ENCODE data around the gene CYTH1. TPM values are rescaled to one million over a fixed set of nuclear protein-coding genes. Genes with fewer than 3 reads are reported as not detected.

CYTH1 gene
- total RNA-seq, 1 donor from 2014 or later = 28.9 TPM

GRCh38 chr17:78804777-78805176 lies 22.7 kb upstream of the CYTH1 start:
- H3K27ac ChIP-seq (replicated peaks) = peak overlapping the region; percentile 73
- H3K9me3 ChIP-seq (replicated peaks) = no peaks in the 10 kb centered on the region
- no peak overlapping the region for H3K4me3 ChIP-seq
- H3K4me1 ChIP-seq = peaks cover 24% of the 10 kb centered on the region
- no peak for DNase-seq
- TF ChIP-seq, protein P1, sequence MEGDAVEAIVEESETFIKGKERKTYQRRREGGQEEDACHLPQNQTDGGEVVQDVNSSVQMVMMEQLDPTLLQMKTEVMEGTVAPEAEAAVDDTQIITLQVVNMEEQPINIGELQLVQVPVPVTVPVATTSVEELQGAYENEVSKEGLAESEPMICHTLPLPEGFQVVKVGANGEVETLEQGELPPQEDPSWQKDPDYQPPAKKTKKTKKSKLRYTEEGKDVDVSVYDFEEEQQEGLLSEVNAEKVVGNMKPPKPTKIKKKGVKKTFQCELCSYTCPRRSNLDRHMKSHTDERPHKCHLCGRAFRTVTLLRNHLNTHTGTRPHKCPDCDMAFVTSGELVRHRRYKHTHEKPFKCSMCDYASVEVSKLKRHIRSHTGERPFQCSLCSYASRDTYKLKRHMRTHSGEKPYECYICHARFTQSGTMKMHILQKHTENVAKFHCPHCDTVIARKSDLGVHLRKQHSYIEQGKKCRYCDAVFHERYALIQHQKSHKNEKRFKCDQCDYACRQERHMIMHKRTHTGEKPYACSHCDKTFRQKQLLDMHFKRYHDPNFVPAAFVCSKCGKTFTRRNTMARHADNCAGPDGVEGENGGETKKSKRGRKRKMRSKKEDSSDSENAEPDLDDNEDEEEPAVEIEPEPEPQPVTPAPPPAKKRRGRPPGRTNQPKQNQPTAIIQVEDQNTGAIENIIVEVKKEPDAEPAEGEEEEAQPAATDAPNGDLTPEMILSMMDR (IDR thresholded peaks at IDR 0.05; ENCODE audit: borderline replicate concordance) = no peak
- H3K36me3 ChIP-seq = peaks cover 80% of the 10 kb centered on the region
- H3K27me3 ChIP-seq (ENCODE audit: low read depth) = no peaks in the 10 kb centered on the region
- intact Hi-C loops (cut with micrococcal nuclease) = no loop called here

DNA sequence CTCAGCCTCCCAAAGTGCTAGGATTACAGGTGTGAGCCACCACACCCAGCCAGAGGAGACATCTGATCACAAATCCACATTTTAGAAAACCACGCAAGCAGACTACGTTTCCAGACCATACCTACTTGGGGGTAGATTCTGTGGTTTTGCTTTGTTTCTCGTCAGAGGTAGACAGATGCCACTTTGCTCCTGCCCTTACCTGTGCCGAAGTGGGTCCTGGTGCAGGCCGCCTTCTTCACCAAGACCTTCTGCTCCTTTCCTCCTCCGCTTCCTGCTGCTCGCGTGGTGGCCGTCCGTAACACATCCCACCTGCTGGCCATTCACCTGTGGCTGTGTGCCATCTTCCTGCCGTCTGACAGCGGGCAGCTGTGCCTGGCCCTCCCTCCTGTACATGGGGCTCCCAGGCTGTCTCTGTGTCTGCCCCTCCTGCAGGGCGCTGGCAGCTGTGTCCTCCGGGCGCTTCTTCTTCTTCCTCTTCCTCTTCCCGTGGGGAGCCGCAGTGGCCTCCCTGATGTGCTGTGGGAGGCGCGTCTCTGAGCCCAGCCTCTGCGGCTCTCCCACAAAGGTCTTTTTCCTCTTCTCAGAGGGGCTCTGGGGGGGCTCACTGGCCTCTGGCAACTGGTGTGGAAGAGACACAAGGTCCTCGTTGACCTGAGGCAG lies 21.2 kb upstream of the CYTH1 start:
- TF ChIP-seq, protein P1 (IDR thresholded peaks at IDR 0.05; ENCODE audit: borderline replicate concordance) = no peak
- Histone ChIP-seq H3K27me3 (ENCODE audit: low read depth) (no peaks in the 10 kb centered on the region), H3K4me1 (peaks cover 24% of the 10 kb centered on the region), H3K9me3 (replicated peaks) (no peaks in the 10 kb centered on the region), H3K36me3 (peaks cover 78% of the 10 kb centered on the region), H3K4me3 (no peak overlapping the region), H3K27ac (replicated peaks) (no peak overlapping the region)
- no peak for DNase-seq
- intact Hi-C loops (cut with micrococcal nuclease) = no loop called here

DNA sequence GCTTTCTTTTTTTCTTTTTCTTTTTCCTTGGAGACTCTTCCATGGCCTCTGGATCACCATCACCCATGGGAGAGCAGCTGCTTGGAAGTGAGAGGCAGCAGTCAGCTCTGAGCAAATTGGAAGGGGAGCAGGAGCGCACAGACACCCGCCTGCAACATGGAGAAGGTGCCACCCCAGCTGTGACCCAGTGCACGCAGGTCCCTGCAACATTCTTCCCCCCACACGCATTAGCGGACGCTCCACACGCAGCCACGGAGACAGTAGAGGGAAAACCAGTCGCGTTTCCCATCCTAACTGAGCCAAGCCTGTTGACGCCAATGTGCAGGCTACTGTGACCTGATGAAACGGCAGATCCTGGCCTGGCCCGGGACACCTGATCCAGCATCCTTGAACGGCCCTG lies 20.4 kb upstream of the CYTH1 start:
- H3K4me3 ChIP-seq = no peak overlapping the region
- peaks cover 30% of the 10 kb centered on the region for H3K4me1 ChIP-seq
- H3K27ac ChIP-seq (replicated peaks) = no peak overlapping the region
- no peaks in the 10 kb centered on the region for H3K9me3 ChIP-seq (replicated peaks)
- TF ChIP-seq, protein P1 (IDR thresholded peaks at IDR 0.05; ENCODE audit: borderline replicate concordance) = no peak
- intact Hi-C loops (cut with micrococcal nuclease) = no loop called here
- DNase-seq = no peak
- H3K36me3 ChIP-seq = peaks cover 76% of the 10 kb centered on the region
- no peaks in the 10 kb centered on the region for H3K27me3 ChIP-seq (ENCODE audit: low read depth)

GRCh38 chr17:78802008-78802407 lies 19.9 kb upstream of the CYTH1 start:
- no peak for DNase-seq
- TF ChIP-seq, protein P1 (IDR thresholded peaks at IDR 0.05; ENCODE audit: borderline replicate concordance) = no peak
- peaks cover 34% of the 10 kb centered on the region for H3K4me1 ChIP-seq
- intact Hi-C loops (cut with micrococcal nuclease) = no loop called here
- no peak overlapping the region for H3K27ac ChIP-seq (replicated peaks)
- H3K4me3 ChIP-seq = no peak overlapping the region
- H3K9me3 ChIP-seq (replicated peaks) = no peaks in the 10 kb centered on the region
- no peaks in the 10 kb centered on the region for H3K27me3 ChIP-seq (ENCODE audit: low read depth)
- peaks cover 76% of the 10 kb centered on the region for H3K36me3 ChIP-seq

GRCh38 chr17:78800132-78800931 lies 18.3 kb upstream of the CYTH1 start:
- Histone ChIP-seq H3K4me3 (no peak overlapping the region), H3K27me3 (ENCODE audit: low read depth) (no peaks in the 10 kb centered on the region), H3K27ac (replicated peaks) (no peak overlapping the region), H3K9me3 (replicated peaks) (no peaks in the 10 kb centered on the region), H3K4me1 (peaks cover 47% of the 10 kb centered on the region), H3K36me3 (peaks cover 76% of the 10 kb centered on the region)
- TF ChIP-seq, protein P1 (IDR thresholded peaks at IDR 0.05; ENCODE audit: borderline replicate concordance) = no peak
- intact Hi-C loops (cut with micrococcal nuclease) = no loop called here
- DNase-seq = no peak

All from left ventricle myocardium inferior (tissue), 1 donor.